NCI-H146 treated with DMSO at 0.1 percent for 48 hours (cell line): ENCODE data around the gene TMEM187.
"Not testable (repeated sequence)": the region's sequence is repeated elsewhere in the genome, so short reads cannot be mapped to it uniquely, and the experiment has no call there.

Source experiments
- DNase-seq: peaks from one replicate; lab custom pipeline; 2025; ENCODE audit not compliant: unreplicated experiment; lab: John Stamatoyannopoulos, UW

The TMEM187 gene

DNA sequence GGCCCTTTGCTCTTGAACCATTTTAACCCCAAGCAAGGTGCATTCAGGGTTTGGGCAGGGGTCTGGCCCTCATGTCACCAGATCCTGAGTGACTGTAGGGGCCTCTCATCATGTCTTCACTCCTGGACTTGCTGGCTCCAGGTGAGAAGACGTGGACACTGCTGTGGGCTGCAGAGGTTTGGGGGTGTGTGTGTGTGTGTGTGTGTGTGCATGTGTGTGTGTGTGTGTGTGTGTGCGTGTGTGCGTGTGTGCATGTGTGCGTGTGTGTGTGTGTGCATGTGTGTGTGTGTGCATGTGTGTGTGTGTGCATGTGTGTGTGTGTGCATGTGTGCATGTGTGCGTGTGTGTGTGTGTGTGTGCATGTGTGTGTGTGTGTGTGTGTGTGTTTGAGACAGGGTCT, 21.8 kb downstream of the TMEM187 start:
- DNase-seq, result not testable (repeated sequence)

- no peak for DNase-seq
Observed at GRCh38 chrX:153995504-153995903, 22.9 kb downstream of the TMEM187 start.

GRCh38 chrX:153999359-154000037, 26.9 kb downstream of the TMEM187 start:
- DNase-seq, result no peak

DNA sequence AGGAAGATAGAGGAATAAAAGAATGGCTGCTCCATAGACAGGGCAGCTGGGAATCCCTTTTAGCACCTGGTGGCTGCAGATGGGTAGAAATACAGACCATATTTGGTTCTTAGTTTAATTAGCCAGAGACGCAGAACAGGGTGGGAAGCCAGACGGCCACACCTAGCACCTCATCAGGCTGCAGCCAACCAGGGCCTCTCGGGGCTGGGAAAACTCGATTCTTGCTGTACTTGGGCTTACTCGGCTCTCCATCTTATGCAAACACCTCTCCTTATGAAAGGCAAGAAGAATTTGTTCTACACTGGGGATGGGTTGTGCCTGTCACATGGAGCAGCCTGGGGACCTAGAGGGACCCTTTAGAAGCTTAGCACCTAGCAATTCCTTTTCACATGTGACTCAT, 27.5 kb downstream of the TMEM187 start:
- DNase-seq, result no peak

DNA sequence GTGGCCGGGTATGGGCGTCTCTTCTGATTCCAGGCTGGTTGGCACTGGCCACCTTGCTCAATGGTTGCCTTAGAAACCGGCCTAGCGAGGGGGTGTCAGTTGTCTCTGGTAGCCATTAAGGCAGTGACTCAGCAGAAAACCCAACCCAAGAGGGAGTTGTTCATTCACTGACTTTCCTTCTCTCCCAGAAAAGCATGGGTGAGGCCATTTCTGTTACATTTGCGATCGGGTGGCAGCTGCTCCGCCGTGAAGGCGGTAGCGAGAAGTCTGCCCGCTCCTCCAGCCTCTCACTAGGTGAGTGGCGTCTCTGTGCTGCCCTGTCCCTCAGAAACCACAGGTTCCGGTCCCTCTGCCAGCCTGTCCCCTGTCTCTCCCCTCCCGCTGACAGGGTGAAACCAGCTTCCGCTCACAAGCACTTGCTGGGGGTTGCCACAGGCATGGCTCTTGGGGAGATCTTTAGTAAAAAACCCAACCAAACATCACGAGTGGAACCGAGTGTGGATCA, 29.7 kb downstream of the TMEM187 start:
- DNase-seq, result peak; percentile 62

GRCh38 chrX:154004315-154004714, 31.8 kb downstream of the TMEM187 start:
- no peak for DNase-seq

- no peak for DNase-seq
Observed at GRCh38 chrX:154006947-154007346, 34.4 kb downstream of the TMEM187 start.

- DNase-seq, result no peak
Observed at GRCh38 chrX:154008521-154008920, 36.0 kb downstream of the TMEM187 start.

GRCh38 chrX:154010330-154011087, 38.0 kb downstream of the TMEM187 start:
- DNase-seq, result no peak

GRCh38 chrX:154011376-154012335, 39.1 kb downstream of the TMEM187 start:
- no peak for DNase-seq

GRCh38 chrX:154012336-154012991, 39.9 kb downstream of the TMEM187 start:
- DNase-seq, result no peak

GRCh38 chrX:154013001-154013421, 40.5 kb downstream of the TMEM187 start:
- DNase-seq, result no peak

GRCh38 chrX:154013614-154014360, 41.2 kb downstream of the TMEM187 start:
- DNase-seq, result no peak

GRCh38 chrX:154014429-154015380, 42.2 kb downstream of the TMEM187 start:
- DNase-seq, result no peak

DNA sequence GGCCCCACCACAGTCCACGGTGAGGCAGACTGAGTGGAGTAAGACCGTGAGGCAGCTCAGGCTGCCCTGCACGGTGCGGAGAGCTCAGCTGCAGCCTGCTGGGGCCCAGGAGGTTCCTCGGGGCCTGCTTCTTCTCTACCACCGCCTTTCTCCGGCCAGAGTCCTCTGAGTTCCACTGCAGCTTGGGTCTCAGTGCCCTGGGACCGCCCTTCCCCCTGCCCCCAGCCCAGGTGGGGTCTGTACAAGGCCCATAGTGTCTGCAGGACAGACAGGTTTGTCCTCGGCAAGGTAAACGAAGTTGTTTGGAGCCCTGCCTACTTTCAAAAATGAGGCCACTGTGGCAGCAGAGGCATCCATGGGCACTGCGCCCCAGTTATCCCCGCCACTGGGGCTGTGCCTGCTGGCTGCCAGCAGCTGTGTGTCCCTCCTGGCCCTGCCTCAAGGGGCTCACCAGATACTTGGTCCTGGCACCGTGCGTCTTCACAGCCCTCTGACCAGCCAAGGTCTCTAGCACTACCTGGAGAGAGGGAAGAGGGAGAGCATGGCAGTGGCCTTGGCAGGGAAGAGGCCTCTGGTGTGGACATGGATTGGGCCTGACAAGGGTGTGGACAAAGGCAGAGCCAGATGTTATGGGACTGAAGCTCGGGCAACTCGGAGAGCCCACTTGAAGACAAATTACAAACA, 43.2 kb downstream of the TMEM187 start:
- DNase-seq, result no peak

- no peak for DNase-seq
Observed at GRCh38 chrX:154016366-154017076, 44.0 kb downstream of the TMEM187 start.

GRCh38 chrX:154017766-154018517, 45.4 kb downstream of the TMEM187 start:
- DNase-seq, result no peak
